Type B pancreatic cell (in vitro differentiated cells): ENCODE data around the gene CDCA7L. TPM values are rescaled to one million over a fixed set of nuclear protein-coding genes. Genes with fewer than 3 reads are reported as not detected.
A peak's percentile ranks its signal among the peaks of the same experiment; 100 is the strongest.

ENCODE experiments used
- DNase-seq: peaks from one replicate; pipeline ENCODE4 v3.0.0; 2021; ENCODE audit warnings: mixed read lengths; ENCODE audit not compliant: unreplicated experiment; ENCODE audit errors: extremely low spot score
- H3K27ac Mint-ChIP-seq: 2 replicates; pipeline ENCODE4 v1.8.0; 2021; ENCODE audit warnings: mild to moderate bottlenecking, mixed read lengths
- H3K27me3 Mint-ChIP-seq: 2 replicates; pipeline ENCODE4 v1.8.0; 2021; ENCODE audit warnings: mixed read lengths
- H3K36me3 Mint-ChIP-seq: 2 replicates; pipeline ENCODE4 v1.8.0; 2021; ENCODE audit warnings: mixed read lengths
- H3K4me1 Mint-ChIP-seq: one replicate; pipeline ENCODE4 v1.8.0; 2021; ENCODE audit warnings: mixed read lengths; ENCODE audit not compliant: unreplicated experiment
- H3K4me3 Mint-ChIP-seq: 2 replicates; pipeline ENCODE4 v1.8.0; 2021; ENCODE audit warnings: mild to moderate bottlenecking, mixed read lengths
- H3K9me3 Mint-ChIP-seq: 2 replicates; pipeline ENCODE4 v1.8.0; 2021; ENCODE audit warnings: mixed read lengths
- CTCF ChIP-seq: fragments of 200-600 bp; sonication (generic); conservative IDR thresholded peaks from 2 replicates; pipeline ENCODE4 v1.5.0; 2021; ENCODE audit warnings: antibody characterized with exemption, mild to moderate bottlenecking
- long read RNA-seq: library from polyadenylated mRNA; unstranded; transcript quantifications from one replicate; pipeline ENCODE4 v2.0.0, GENCODE V29; 2020
- total RNA-seq: library from RNA; stranded (reverse); gene quantifications from 2 replicates; pipeline ENCODE4 v1.2.1, GENCODE V29; 2021; ENCODE audit warnings: low replicate concordance

CDCA7L gene
- total RNA-seq, result 17.3 and 37.8 TPM in 2 replicates
- long read RNA-seq, transcript CDCA7L-202 (9 exons, 1,830 nt), result minor isoform, 6 of 63 reads
- long read RNA-seq, transcript CDCA7L-203 (10 exons, 3,066 nt), result major isoform, 27 of 63 reads
- long read RNA-seq, partial matches to known transcripts, result 6 of 63 reads
- long read RNA-seq, other reads (novel, unspliced or antisense), result 23 of 63 reads

GRCh38 chr7:21945454-21946221, at the start of gene CDCA7L:
TSS of gene CDCA7L (minus strand) at chr7:21945899. CDS start at chr7:21945804, 95 bp downstream.
- DNase-seq, result peak; percentile 80
- H3K27ac Mint-ChIP-seq, result peak within 1 kb of the TSS; percentile 77

GRCh38 chr7:21986096-21986495, 40.4 kb upstream of the CDCA7L start:
- Mint-ChIP-seq H3K27ac (no peak overlapping the region), H3K27me3 (peaks cover 9% of the 10 kb centered on the region), H3K4me3 (no peak overlapping the region), H3K36me3 (no peaks in the 10 kb centered on the region), H3K4me1 (no peaks in the 10 kb centered on the region), H3K9me3 (no peaks in the 10 kb centered on the region)
- DNase-seq, result no peak
- no peak for TF ChIP-seq CTCF

More at GRCh38 chr7:21945454-21946221, at the start of gene CDCA7L:
- peaks cover 44% of the 10 kb centered on the region for H3K27me3 Mint-ChIP-seq
- H3K9me3 Mint-ChIP-seq, result no peaks in the 10 kb centered on the region
- TF ChIP-seq CTCF, result peak; percentile 24
- no peaks in the 10 kb centered on the region for H3K36me3 Mint-ChIP-seq
- peak within 1 kb of the TSS; percentile 93 for H3K4me3 Mint-ChIP-seq
- peaks cover 42% of the 10 kb centered on the region for H3K4me1 Mint-ChIP-seq

GRCh38 chr7:21984042-21984441, 38.3 kb upstream of the CDCA7L start:
- no peak for DNase-seq
- Mint-ChIP-seq H3K4me3 (no peak overlapping the region), H3K27me3 (peaks cover 7% of the 10 kb centered on the region), H3K9me3 (no peaks in the 10 kb centered on the region), H3K36me3 (no peaks in the 10 kb centered on the region), H3K4me1 (no peaks in the 10 kb centered on the region), H3K27ac (no peak overlapping the region)
- peak; percentile 35 for TF ChIP-seq CTCF

- H3K9me3 Mint-ChIP-seq, result no peaks in the 10 kb centered on the region
- no peak overlapping the region for H3K4me3 Mint-ChIP-seq
- DNase-seq, result no peak
- no peaks in the 10 kb centered on the region for H3K4me1 Mint-ChIP-seq
- no peaks in the 10 kb centered on the region for H3K36me3 Mint-ChIP-seq
- H3K27ac Mint-ChIP-seq, result no peak overlapping the region
- TF ChIP-seq CTCF, result no peak
- peaks cover 7% of the 10 kb centered on the region for H3K27me3 Mint-ChIP-seq
These were observed 37.4 kb upstream of the CDCA7L start for GRCh38 chr7:21983056-21983455.

GRCh38 chr7:21981524-21981923, 35.8 kb upstream of the CDCA7L start:
- Mint-ChIP-seq H3K27me3 (peaks cover 7% of the 10 kb centered on the region), H3K4me3 (no peak overlapping the region), H3K9me3 (no peaks in the 10 kb centered on the region), H3K4me1 (no peaks in the 10 kb centered on the region), H3K36me3 (no peaks in the 10 kb centered on the region), H3K27ac (no peak overlapping the region)
- no peak for DNase-seq
- no peak for TF ChIP-seq CTCF
